WTC11 (cell line): ENCODE results near the gene ANKRD33. TPM values are rescaled to one million over a fixed set of nuclear protein-coding genes. Genes with fewer than 3 reads are reported as not detected.

ENCODE experiments used
- ATAC-seq: fragments of 200-7000 bp; cut with Tn5 transposase; 2 replicates; pipeline ENCODE4 v1.10.0; 2021; ENCODE audit warnings: mild to moderate bottlenecking, moderate library complexity
- CTCF ChIA-PET: fragments of 300-600 bp; sonication (Branson Sonifier 250); formaldehyde crosslinking; loops from one replicate; lab custom pipeline; 2021; ENCODE audit warnings: antibody characterized with exemption; lab: Charles Lee
- POLR2A ChIA-PET: fragments of 350-600 bp; sonication (Branson Sonifier 250); formaldehyde crosslinking; loops from one replicate; lab custom pipeline; 2021; ENCODE audit warnings: antibody characterized with exemption; lab: Charles Lee
- DNase-seq: peaks from one replicate; pipeline ENCODE4 v3.0.0; 2021; ENCODE audit warnings: low spot score
- H3K27ac Mint-ChIP-seq: 2 replicates; pipeline ENCODE4 v1.8.0; 2021; ENCODE audit warnings: mixed read lengths
- H3K27me3 Mint-ChIP-seq: 2 replicates; pipeline ENCODE4 v1.8.0; 2021; ENCODE audit warnings: low read depth, mild to moderate bottlenecking, moderate library complexity, mixed read lengths
- H3K36me3 Mint-ChIP-seq: 2 replicates; pipeline ENCODE4 v1.8.0; 2021; ENCODE audit warnings: mixed read lengths
- H3K4me1 Mint-ChIP-seq: 2 replicates; pipeline ENCODE4 v1.8.0; 2022; ENCODE audit warnings: mixed read lengths
- H3K4me3 Mint-ChIP-seq: 2 replicates; pipeline ENCODE4 v1.8.0; 2021; ENCODE audit warnings: mild to moderate bottlenecking, moderate library complexity, mixed read lengths
- H3K9me3 Mint-ChIP-seq: 2 replicates; pipeline ENCODE4 v1.8.0; 2021; ENCODE audit warnings: mixed read lengths
- AFF4 ChIP-seq: sonication (generic); formaldehyde crosslinking; IDR thresholded peaks from 2 replicates; pipeline ENCODE4 v1.8.1; 2023; ENCODE audit warnings: mild to moderate bottlenecking, missing genetic modification reagents, borderline replicate concordance
- CTCF ChIP-seq: fragments of 200-600 bp; IDR thresholded peaks from 2 replicates; pipeline ENCODE4 v1.8.0; 2022; ENCODE audit warnings: antibody characterized with exemption
- E2F1 ChIP-seq: sonication (generic); formaldehyde crosslinking; IDR thresholded peaks from 2 replicates; pipeline ENCODE4 v1.8.0; 2022; ENCODE audit warnings: mild to moderate bottlenecking, missing genetic modification reagents
- E2F5 ChIP-seq: sonication (generic); formaldehyde crosslinking; IDR thresholded peaks from 2 replicates; pipeline ENCODE4 v1.8.1; 2022; ENCODE audit warnings: mild to moderate bottlenecking, moderate library complexity, missing genetic modification reagents
- ELF4 ChIP-seq: sonication (generic); formaldehyde crosslinking; IDR thresholded peaks from 2 replicates; pipeline ENCODE4 v1.8.1; 2022; ENCODE audit warnings: low read depth, mild to moderate bottlenecking, moderate library complexity, missing genetic modification reagents
- EMX1 ChIP-seq: fragments of 250-450 bp; sonication (Bioruptor Pico); IDR thresholded peaks from 2 replicates; pipeline ENCODE4 v1.8.0; 2021; ENCODE audit warnings: mild to moderate bottlenecking
- FOXK1 ChIP-seq: sonication (generic); formaldehyde crosslinking; IDR thresholded peaks from 2 replicates; pipeline ENCODE4 v1.8.0; 2022; ENCODE audit warnings: mild to moderate bottlenecking, moderate library complexity, missing genetic modification reagents
- FOXP1 ChIP-seq: sonication (generic); formaldehyde crosslinking; IDR thresholded peaks from 2 replicates; pipeline ENCODE4 v1.8.0; 2022; ENCODE audit warnings: missing genetic modification reagents, mild to moderate bottlenecking, moderate library complexity, borderline replicate concordance
- IRF1 ChIP-seq: sonication (generic); formaldehyde crosslinking; IDR thresholded peaks from 2 replicates; pipeline ENCODE4 v1.8.0; 2023; ENCODE audit warnings: missing genetic modification reagents
- IRF2 ChIP-seq: sonication (generic); formaldehyde crosslinking; IDR thresholded peaks from 2 replicates; pipeline ENCODE4 v1.8.0; 2022; ENCODE audit warnings: low read depth, missing genetic modification reagents, borderline replicate concordance
- MYBL2 ChIP-seq: sonication (generic); formaldehyde crosslinking; IDR thresholded peaks from 2 replicates; pipeline ENCODE4 v1.8.1; 2023; ENCODE audit warnings: mild to moderate bottlenecking, moderate library complexity, missing genetic modification reagents
- NR2C2 ChIP-seq: sonication (generic); formaldehyde crosslinking; IDR thresholded peaks from 2 replicates; pipeline ENCODE4 v1.8.0; 2022; ENCODE audit warnings: mild to moderate bottlenecking, missing genetic modification reagents
- RORB ChIP-seq: fragments of 250-450 bp; sonication (Bioruptor Pico); IDR thresholded peaks from 2 replicates; pipeline ENCODE4 v1.9.0; 2021; ENCODE audit warnings: mild to moderate bottlenecking
- SMAD3 ChIP-seq: sonication (generic); formaldehyde crosslinking; IDR thresholded peaks from 2 replicates; pipeline ENCODE4 v1.8.0; 2022; ENCODE audit warnings: missing genetic modification reagents, mild to moderate bottlenecking, borderline replicate concordance
- SOX15 ChIP-seq: fragments of 250-450 bp; sonication (Bioruptor Pico); IDR thresholded peaks from 2 replicates; pipeline ENCODE4 v1.9.0; 2021; ENCODE audit warnings: mild to moderate bottlenecking
- SP1 ChIP-seq: sonication (generic); formaldehyde crosslinking; conservative IDR thresholded peaks from 2 replicates; pipeline ENCODE4 v1.8.1; 2022; ENCODE audit warnings: missing genetic modification reagents
- TEAD1 ChIP-seq: sonication (generic); formaldehyde crosslinking; IDR thresholded peaks from 2 replicates; pipeline ENCODE4 v1.8.0; 2022; ENCODE audit warnings: mild to moderate bottlenecking, missing genetic modification reagents
- ZBTB21 ChIP-seq: sonication (generic); formaldehyde crosslinking; IDR thresholded peaks from 2 replicates; pipeline ENCODE4 v1.8.1; 2023; ENCODE audit warnings: mild to moderate bottlenecking, missing genetic modification reagents, borderline replicate concordance
- ZNF281 ChIP-seq: sonication (generic); formaldehyde crosslinking; IDR thresholded peaks from 2 replicates; pipeline ENCODE4 v1.8.0; 2023; ENCODE audit warnings: mild to moderate bottlenecking, missing genetic modification reagents
- ZNF396 ChIP-seq: fragments of 250-450 bp; sonication (Bioruptor Pico); IDR thresholded peaks from 2 replicates; pipeline ENCODE4 v1.8.0; 2021; ENCODE audit warnings: mild to moderate bottlenecking, moderate library complexity, borderline replicate concordance
- total RNA-seq: library from RNA; stranded (reverse); gene quantifications from 3 replicates; pipeline ENCODE4 v1.2.3, GENCODE V29; 2021

ANKRD33 gene
- total RNA-seq, 1 experiment from 2014 or later = 1.7 TPM

GRCh38 chr12:51922146-51922545, 34.2 kb downstream of the ANKRD33 start:
- H3K4me1 Mint-ChIP-seq = peaks cover 26% of the 10 kb centered on the region

More at GRCh38 chr12:51922146-51922545, 34.2 kb downstream of the ANKRD33 start:
- ATAC-seq = no peak
- no peak for DNase-seq
- ChIA-PET CTCF (interaction anchor here (0.6 to 5.2 kb wide), 23 partner anchors 9 to 1725 kb away, joined by 3 to 143 read pairs (median 7); partner anchors contain the start of genes ACVR1B and ACVRL1), POLR2A (interaction anchor here (1.1 kb wide), 1 partner anchor 15 kb away, joined by 3 read pairs; the partner anchor contains the start of gene ACVRL1)
- H3K27ac Mint-ChIP-seq = no peak overlapping the region
- peaks cover 22% of the 10 kb centered on the region for H3K27me3 Mint-ChIP-seq
- no peak overlapping the region for H3K4me3 Mint-ChIP-seq
- no peaks in the 10 kb centered on the region for H3K36me3 Mint-ChIP-seq
- no peak for TF ChIP-seq E2F1 (CRISPR knock-in tag)
- no peak for TF ChIP-seq CTCF
- TF ChIP-seq IRF1 (CRISPR knock-in tag) = no peak
- no peak for TF ChIP-seq SP1
- no peak for TF ChIP-seq EMX1 (CRISPR knock-in tag)
- TF ChIP-seq RORB (CRISPR knock-in tag) = no peak
- TF ChIP-seq ZNF396 = no peak
- no peak for TF ChIP-seq SOX15 (CRISPR knock-in tag)
- no peak for TF ChIP-seq MYBL2 (CRISPR knock-in tag)
- no peak for TF ChIP-seq FOXK1 (CRISPR knock-in tag)
- no peak for TF ChIP-seq NR2C2 (CRISPR knock-in tag)
- no peak for TF ChIP-seq ELF4
- TF ChIP-seq SMAD3 (CRISPR knock-in tag) = no peak
- no peak for TF ChIP-seq E2F5 (CRISPR knock-in tag)
- TF ChIP-seq IRF2 (CRISPR knock-in tag) = no peak
- no peak for TF ChIP-seq AFF4 (CRISPR knock-in tag)
- no peak for TF ChIP-seq ZNF281 (CRISPR knock-in tag)
- no peak for TF ChIP-seq TEAD1 (CRISPR knock-in tag)
- TF ChIP-seq ZBTB21 (CRISPR knock-in tag) = no peak
- no peak for TF ChIP-seq FOXP1 (CRISPR knock-in tag)
- no peaks in the 10 kb centered on the region for H3K9me3 Mint-ChIP-seq
